Measurements from ENCODE around the gene NCBP3.

- no peak for TF ChIP-seq PBX3 (CRISPR knock-in tag; IDR thresholded peaks at IDR 0.05)
- no peak for TF ChIP-seq ZBTB1 (tag by site-specific recombination; IDR thresholded peaks at IDR 0.05)
- TF ChIP-seq ZNF777 (tag by site-specific recombination; IDR thresholded peaks at IDR 0.05; ENCODE audit: borderline replicate concordance) = no peak
- TF ChIP-seq CTCF (tag by site-specific recombination; IDR thresholded peaks at IDR 0.05) = no peak
- no peak for TF ChIP-seq ZNF404 (tag by site-specific recombination; IDR thresholded peaks at IDR 0.05)
- no peak for TF ChIP-seq ZBTB26 (tag by site-specific recombination; optimal IDR thresholded peaks at IDR 0.05)
- no peak for TF ChIP-seq ZNF423 (tag by site-specific recombination; IDR thresholded peaks at IDR 0.05)
- TF ChIP-seq ZNF184 (tag by site-specific recombination; IDR thresholded peaks at IDR 0.05) = no peak
- no peak for TF ChIP-seq ZNF341 (tag by site-specific recombination; IDR thresholded peaks at IDR 0.05; ENCODE audit: low read depth)
- TF ChIP-seq ZNF747 (tag by site-specific recombination; IDR thresholded peaks at IDR 0.05) = no peak
- no peak for TF ChIP-seq KLF9 (tag by site-specific recombination; IDR thresholded peaks at IDR 0.05; ENCODE audit: low read depth)
- TF ChIP-seq ZBTB6 (tag by site-specific recombination; IDR thresholded peaks at IDR 0.05) = no peak
Measured at GRCh38 chr17:3801792-3802191, 44.3 kb downstream of the NCBP3 start.

Measured in HEK293 (cell line).